PC-9 (cell line): ENCODE measurements around the gene SIK2. TPM values are rescaled to one million over a fixed set of nuclear protein-coding genes. Genes with fewer than 3 reads are reported as not detected.

Experiments
- Bru-seq: library from RNA; stranded (reverse); fragments of 400-500 nt; gene quantifications from one replicate; lab custom pipeline; 2021; lab: Mats Ljungman, UMichigan
- BruChase-seq, 2 experiments: library from RNA; stranded (reverse); fragments of 400-500 nt; gene quantifications; one replicate each; lab custom pipeline; 2021; lab: Mats Ljungman, UMichigan
- BruUV-seq: library from RNA; stranded (reverse); fragments of 400-500 nt; replicated peaks from 2 replicates; lab custom pipeline; 2021; lab: Mats Ljungman, UMichigan
- CTCF ChIA-PET: fragments of 300-600 bp; sonication (Branson Sonifier 250); formaldehyde crosslinking; loops from one replicate; lab custom pipeline; 2022; ENCODE audit warnings: antibody characterized with exemption; lab: Charles Lee
- POLR2A ChIA-PET: fragments of 300-600 bp; sonication (Branson Sonifier 250); formaldehyde crosslinking; loops from one replicate; lab custom pipeline; 2022; ENCODE audit warnings: antibody characterized with exemption; ENCODE audit not compliant: unreplicated experiment; lab: Charles Lee
- DNase-seq, 2 experiments: peaks; one replicate each; pipeline versions ENCODE4 v3.0.0 to v3.0.0-alpha.2; 2015 to 2022; ENCODE audit warnings: mixed read lengths in 1 of 2
- H2AFZ ChIP-seq: fragments of 200-600 bp; sonication (generic); 2 replicates; pipeline ENCODE4 v1.8.1; 2017; ENCODE audit warnings: antibody characterized with exemption
- H3F3A ChIP-seq: fragments of 200-600 bp; sonication (generic); 2 replicates; pipeline ENCODE4 v1.8.1; 2017; ENCODE audit warnings: antibody characterized with exemption, mild to moderate bottlenecking, low read depth; ENCODE audit not compliant: insufficient read depth
- H3K27ac ChIP-seq: fragments of 200-600 bp; sonication (generic); 2 replicates; pipeline ENCODE4 v1.6.1; 2016; ENCODE audit warnings: mixed run types
- H3K27me3 ChIP-seq: fragments of 200-600 bp; sonication (generic); 2 replicates; pipeline ENCODE4 v1.6.1; 2016; ENCODE audit warnings: low read depth, mixed run types; ENCODE audit not compliant: insufficient read depth
- H3K36me3 ChIP-seq: fragments of 200-600 bp; sonication (generic); 2 replicates; pipeline ENCODE4 v1.6.1; 2016; ENCODE audit warnings: low read depth, mixed run types
- H3K4me1 ChIP-seq: fragments of 200-600 bp; sonication (generic); replicated peaks from 2 replicates; pipeline ENCODE4 v1.6.1; 2016; ENCODE audit warnings: mixed run types; ENCODE audit not compliant: insufficient read depth
- H3K4me2 ChIP-seq: fragments of 200-600 bp; sonication (generic); 2 replicates; pipeline ENCODE4 v1.6.1; 2017; ENCODE audit warnings: mixed run types
- H3K4me3 ChIP-seq: fragments of 200-600 bp; sonication (generic); 2 replicates; pipeline ENCODE4 v1.6.1; 2016; ENCODE audit warnings: mixed run types
- H3K79me2 ChIP-seq: fragments of 200-600 bp; sonication (generic); 2 replicates; pipeline ENCODE4 v1.6.1; 2017; ENCODE audit warnings: low read depth, mixed run types
- H3K9me2 ChIP-seq: fragments of 200-600 bp; sonication (generic); 2 replicates; pipeline ENCODE4 v1.8.1; 2017; ENCODE audit warnings: mild to moderate bottlenecking; ENCODE audit not compliant: insufficient read depth
- H3K9me3 ChIP-seq: fragments of 200-600 bp; sonication (generic); 2 replicates; pipeline ENCODE4 v1.8.1; 2016; ENCODE audit warnings: low read depth; ENCODE audit not compliant: insufficient read depth
- H4K20me1 ChIP-seq: fragments of 200-600 bp; sonication (generic); 2 replicates; pipeline ENCODE4 v1.8.1; 2017; ENCODE audit not compliant: insufficient read depth
- CTCF ChIP-seq: fragments of 200-600 bp; sonication (generic); conservative IDR thresholded peaks from 2 replicates; pipeline ENCODE4 v1.6.1; 2017; ENCODE audit warnings: mixed run types, antibody characterized with exemption, mild to moderate bottlenecking, moderate library complexity
- EZH2 ChIP-seq: fragments of 200-600 bp; sonication (generic); IDR thresholded peaks from 2 replicates; pipeline ENCODE4 v1.8.0; 2017; ENCODE audit warnings: antibody characterized with exemption, low read depth
- intact Hi-C: fragments of 100-400 bp; cut with micrococcal nuclease; formaldehyde crosslinking; loops from one replicate; pipeline ENCODE4 v1.10.0; 2022; ENCODE audit not compliant: unreplicated experiment
- long read RNA-seq: library from polyadenylated mRNA; stranded (forward); transcript quantifications from one replicate; pipeline ENCODE4 v2.0.0, GENCODE V29; 2022
- total RNA-seq: library from RNA; stranded (reverse); gene quantifications from 2 replicates; pipeline ENCODE4 v1.2.3, GENCODE V29; 2021

Gene SIK2
- 16.2 and 16.6 TPM in 2 replicates for total RNA-seq
- percentile 80 among the genes with signal in this experiment for Bru-seq, nascent RNA
- BruChase-seq, experiment 1, labeled RNA remaining after a 2-hour chase, result percentile 78 among the genes with signal in this experiment
- BruChase-seq, experiment 2, labeled RNA remaining after a 6-hour chase, result percentile 69 among the genes with signal in this experiment
- long read RNA-seq, full-length matches to known transcripts, result 3 of 15 reads
- long read RNA-seq, partial matches to known transcripts, result 1 of 15 reads
- long read RNA-seq, other reads (novel, unspliced or antisense), result 11 of 15 reads

- peak within 1 kb of the TSS; percentile 60 for H3K27ac ChIP-seq
- BruUV-seq, result no TSS peak
- 0 out of 2 replicates have a peak, but pooled peaks cover 3% of the 10 kb centered on the region for H3K36me3 ChIP-seq
- H2AFZ ChIP-seq, result peak within 1 kb of the TSS; percentile 96
- no peaks in the 10 kb centered on the region; the same call in 1 of the 2 replicates for H3K9me3 ChIP-seq
- H3F3A ChIP-seq, result peaks cover 17% of the 10 kb centered on the region; the same call in 1 of the 2 replicates
- intact Hi-C loops, result loop anchor here (1.0 to 2.0 kb wide), 4 partner anchors 148 to 679 kb away; no protein-coding TSS in a partner anchor
- TF ChIP-seq CTCF, result peak; percentile 78
- no peak for TF ChIP-seq EZH2
- peak; percentile 90 to 95 for DNase-seq
- H3K9me2 ChIP-seq, result no peaks in the 10 kb centered on the region
- peaks cover 47% of the 10 kb centered on the region for H3K79me2 ChIP-seq
- ChIA-PET CTCF (interaction anchor here (0.8 kb wide), 1 partner anchor 167 kb away, joined by 4 read pairs; no protein-coding TSS in a partner anchor), POLR2A (interaction anchor here (0.7 kb wide), 1 partner anchor 46 kb away, joined by 4 read pairs; no protein-coding TSS in a partner anchor)
- peaks cover 43% of the 10 kb centered on the region for H3K4me1 ChIP-seq
- H3K4me3 ChIP-seq, result peak within 1 kb of the TSS; percentile 89
- peaks cover 23% of the 10 kb centered on the region for H4K20me1 ChIP-seq
- H3K4me2 ChIP-seq, result peak within 1 kb of the TSS; percentile 93
- no peaks in the 10 kb centered on the region for H3K27me3 ChIP-seq
Measured at GRCh38 chr11:111601979-111602864, at the start of gene SIK2. SIK2 (plus strand) TSS chr11:111602449; CDS start chr11:111602564, 115 bp downstream.

- peak overlapping the region; percentile 85 for H3K27ac ChIP-seq
- peaks cover 23% of the 10 kb centered on the region for H3K4me1 ChIP-seq
- peak overlapping the region; percentile 69 for H2AFZ ChIP-seq
- TF ChIP-seq CTCF, result no peak
- no TSS peak for BruUV-seq
- POLR2A ChIA-PET, result interaction anchor here (0.9 kb wide), 2 partner anchors 292 to 1107 kb away, joined by 3 to 4 read pairs; no protein-coding TSS in a partner anchor
- CTCF ChIA-PET, result no interaction called here
- H3K4me3 ChIP-seq, result no peak overlapping the region; the same call in 1 of the 2 replicates
- DNase-seq, result peak in 1 of 2 experiments; percentile 83
- no peaks in the 10 kb centered on the region for H3K79me2 ChIP-seq
- no peaks in the 10 kb centered on the region for H3K27me3 ChIP-seq
- intact Hi-C loops, result no loop called here
- peaks cover 12% of the 10 kb centered on the region for H3K9me3 ChIP-seq
- H3F3A ChIP-seq, result peaks cover 18% of the 10 kb centered on the region; the same call in 1 of the 2 replicates
- peaks cover 14% of the 10 kb centered on the region; the same call in 1 of the 2 replicates for H3K36me3 ChIP-seq
- H3K4me2 ChIP-seq, result peak overlapping the region; percentile 53
- H3K9me2 ChIP-seq, result no peaks in the 10 kb centered on the region
- H4K20me1 ChIP-seq, result no peaks in the 10 kb centered on the region
Measured at GRCh38 chr11:111554532-111554931, 47.7 kb upstream of the SIK2 start.

GRCh38 chr11:111555255-111555654 lies 47.0 kb upstream of the SIK2 start:
- Histone ChIP-seq H3K4me3 (no peak overlapping the region), H3F3A (peaks cover 18% of the 10 kb centered on the region; the same call in 1 of the 2 replicates), H3K79me2 (no peaks in the 10 kb centered on the region), H3K27ac (peak overlapping the region; percentile 85), H3K27me3 (no peaks in the 10 kb centered on the region), H3K9me2 (no peaks in the 10 kb centered on the region), H3K36me3 (peaks cover 14% of the 10 kb centered on the region; the same call in 1 of the 2 replicates), H3K4me2 (peak overlapping the region; percentile 53; the same call in 1 of the 2 replicates), H4K20me1 (no peaks in the 10 kb centered on the region), H2AFZ (no peak overlapping the region), H3K9me3 (peaks cover 12% of the 10 kb centered on the region), H3K4me1 (peaks cover 23% of the 10 kb centered on the region)
- TF ChIP-seq EZH2, result no peak
- ChIA-PET CTCF (no interaction called here), POLR2A (no interaction called here)
- peak in 1 of 2 experiments; percentile 62 for DNase-seq
- no TSS peak for BruUV-seq
- intact Hi-C loops, result loop anchor here (5.0 kb wide), 1 partner anchor 602 kb away; no protein-coding TSS in a partner anchor
